ENCODE measurements around the gene MID2.

DNA sequence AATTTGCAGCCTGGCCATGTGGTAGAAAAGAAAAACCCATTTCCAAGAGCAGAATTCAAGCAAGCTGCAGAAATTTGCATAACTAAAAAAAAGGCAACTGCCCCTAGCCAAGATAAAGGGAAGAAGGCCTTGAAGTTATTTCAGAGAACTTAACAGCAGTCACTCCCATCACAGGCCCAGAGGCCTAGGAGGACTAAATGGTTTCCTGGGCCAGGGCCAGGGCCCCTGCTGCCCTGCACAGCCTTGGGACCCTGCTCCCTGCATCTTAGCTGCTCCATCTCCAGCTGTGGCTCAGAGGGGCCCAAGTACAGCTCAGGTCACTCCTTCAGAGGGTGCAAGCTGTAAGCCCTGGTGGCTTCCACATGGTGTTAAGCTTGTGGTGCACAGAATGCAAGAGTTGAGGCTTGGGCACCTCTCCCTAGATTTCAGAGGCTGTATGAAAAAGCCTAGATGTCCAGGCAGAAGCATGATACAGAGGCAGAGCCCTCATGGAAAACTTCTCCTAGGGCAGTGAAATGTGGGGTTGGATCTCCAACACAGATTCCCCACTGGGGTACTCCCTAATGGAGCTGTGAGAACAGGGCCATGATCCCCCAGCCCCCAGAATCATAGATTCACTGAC lies 6.7 kb upstream of the MID2 start:
- TF ChIP-seq, protein P1, sequence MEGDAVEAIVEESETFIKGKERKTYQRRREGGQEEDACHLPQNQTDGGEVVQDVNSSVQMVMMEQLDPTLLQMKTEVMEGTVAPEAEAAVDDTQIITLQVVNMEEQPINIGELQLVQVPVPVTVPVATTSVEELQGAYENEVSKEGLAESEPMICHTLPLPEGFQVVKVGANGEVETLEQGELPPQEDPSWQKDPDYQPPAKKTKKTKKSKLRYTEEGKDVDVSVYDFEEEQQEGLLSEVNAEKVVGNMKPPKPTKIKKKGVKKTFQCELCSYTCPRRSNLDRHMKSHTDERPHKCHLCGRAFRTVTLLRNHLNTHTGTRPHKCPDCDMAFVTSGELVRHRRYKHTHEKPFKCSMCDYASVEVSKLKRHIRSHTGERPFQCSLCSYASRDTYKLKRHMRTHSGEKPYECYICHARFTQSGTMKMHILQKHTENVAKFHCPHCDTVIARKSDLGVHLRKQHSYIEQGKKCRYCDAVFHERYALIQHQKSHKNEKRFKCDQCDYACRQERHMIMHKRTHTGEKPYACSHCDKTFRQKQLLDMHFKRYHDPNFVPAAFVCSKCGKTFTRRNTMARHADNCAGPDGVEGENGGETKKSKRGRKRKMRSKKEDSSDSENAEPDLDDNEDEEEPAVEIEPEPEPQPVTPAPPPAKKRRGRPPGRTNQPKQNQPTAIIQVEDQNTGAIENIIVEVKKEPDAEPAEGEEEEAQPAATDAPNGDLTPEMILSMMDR (IDR thresholded peaks at IDR 0.05): no peak
- no peak for TF ChIP-seq POLR2A (IDR thresholded peaks at IDR 0.05)
